SU-DHL-6 (cell line): ENCODE measurements around the gene DNAJB1.

Source experiments
- EZH2phosphoT487 ChIP-seq: fragments of 200-600 bp; sonication (generic), shearing (Covaris generic); conservative IDR thresholded peaks from 2 replicates; pipeline ENCODE4 v1.6.1; 2018; ENCODE audit warnings: mild to moderate bottlenecking, antibody characterized with exemption, low read length, moderate library complexity, mixed read lengths
- TF ChIP-seq, protein P1 (sequence below): fragments of 200-600 bp; sonication (generic); IDR thresholded peaks from one replicate; pipeline ENCODE4 v1.5.1; 2017; ENCODE audit warnings: antibody characterized with exemption, mild to moderate bottlenecking, low read length, moderate library complexity; ENCODE audit not compliant: insufficient read depth, poor library complexity, severe bottlenecking

DNA sequence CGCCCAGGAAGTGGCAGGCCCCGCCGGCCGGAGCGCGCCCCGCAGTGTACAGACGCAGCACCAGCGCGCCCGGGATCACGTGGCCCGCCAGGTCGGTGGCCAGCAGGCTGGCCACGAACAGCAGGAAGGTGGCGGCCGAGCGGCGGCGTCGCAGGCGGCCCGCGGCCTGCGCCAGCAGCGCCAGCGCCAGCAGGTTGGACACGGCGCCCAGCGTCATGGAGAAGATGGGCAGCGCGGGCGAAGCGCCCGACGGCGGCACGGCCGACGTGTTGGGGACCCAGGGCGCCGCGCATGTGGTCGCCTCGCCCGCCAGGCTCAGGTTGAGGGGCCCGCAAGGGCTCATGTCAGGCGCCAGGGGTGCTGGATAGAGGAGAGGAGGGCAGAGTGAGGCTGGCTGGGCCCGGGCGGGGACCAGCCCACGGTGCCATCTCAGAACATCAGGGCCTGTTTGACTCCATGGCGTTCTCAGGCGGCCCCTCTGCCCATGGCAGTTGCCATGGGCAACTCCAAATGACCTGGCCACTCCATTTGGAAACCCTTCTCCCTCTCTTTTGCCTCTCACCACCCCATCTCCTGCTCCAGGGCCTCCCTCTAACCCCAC lies 44.1 kb downstream of the DNAJB1 start:
- TF ChIP-seq, protein P1, sequence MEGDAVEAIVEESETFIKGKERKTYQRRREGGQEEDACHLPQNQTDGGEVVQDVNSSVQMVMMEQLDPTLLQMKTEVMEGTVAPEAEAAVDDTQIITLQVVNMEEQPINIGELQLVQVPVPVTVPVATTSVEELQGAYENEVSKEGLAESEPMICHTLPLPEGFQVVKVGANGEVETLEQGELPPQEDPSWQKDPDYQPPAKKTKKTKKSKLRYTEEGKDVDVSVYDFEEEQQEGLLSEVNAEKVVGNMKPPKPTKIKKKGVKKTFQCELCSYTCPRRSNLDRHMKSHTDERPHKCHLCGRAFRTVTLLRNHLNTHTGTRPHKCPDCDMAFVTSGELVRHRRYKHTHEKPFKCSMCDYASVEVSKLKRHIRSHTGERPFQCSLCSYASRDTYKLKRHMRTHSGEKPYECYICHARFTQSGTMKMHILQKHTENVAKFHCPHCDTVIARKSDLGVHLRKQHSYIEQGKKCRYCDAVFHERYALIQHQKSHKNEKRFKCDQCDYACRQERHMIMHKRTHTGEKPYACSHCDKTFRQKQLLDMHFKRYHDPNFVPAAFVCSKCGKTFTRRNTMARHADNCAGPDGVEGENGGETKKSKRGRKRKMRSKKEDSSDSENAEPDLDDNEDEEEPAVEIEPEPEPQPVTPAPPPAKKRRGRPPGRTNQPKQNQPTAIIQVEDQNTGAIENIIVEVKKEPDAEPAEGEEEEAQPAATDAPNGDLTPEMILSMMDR = no peak
- TF ChIP-seq EZH2phosphoT487 = no peak
